Activated effector memory CD4-positive, alpha-beta T cell treated with anti-CD3 and anti-CD28 coated beads, Interleukin-2, amount 50 U/mL, for 16 hours (primary cell): ENCODE measurements around the gene SYNDIG1.

Experiments
- DNase-seq: peaks from one replicate; pipeline ENCODE4 v3.0.0-alpha.2; 2020

The SYNDIG1 gene

DNA sequence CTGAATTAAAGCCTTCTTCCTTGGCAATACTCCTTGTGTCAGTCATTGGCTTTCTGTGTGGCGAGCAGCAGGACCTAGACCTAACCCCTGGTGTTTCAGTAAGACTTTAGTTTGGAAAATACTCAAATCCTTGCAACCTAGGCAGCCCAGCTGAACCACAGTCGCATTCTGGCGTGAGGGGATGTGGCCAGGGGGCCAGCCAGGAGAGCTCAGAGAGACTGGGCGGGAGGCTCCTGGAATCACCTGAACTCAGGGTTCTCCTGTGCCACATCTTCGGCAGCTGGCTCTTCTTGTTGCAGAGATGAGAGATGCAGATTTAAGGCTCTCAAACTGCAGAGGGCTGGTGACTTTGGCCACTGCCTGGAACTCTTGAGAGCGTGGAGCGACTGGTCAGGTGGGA, 102.7 kb downstream of the SYNDIG1 start:
- no peak for DNase-seq

DNA sequence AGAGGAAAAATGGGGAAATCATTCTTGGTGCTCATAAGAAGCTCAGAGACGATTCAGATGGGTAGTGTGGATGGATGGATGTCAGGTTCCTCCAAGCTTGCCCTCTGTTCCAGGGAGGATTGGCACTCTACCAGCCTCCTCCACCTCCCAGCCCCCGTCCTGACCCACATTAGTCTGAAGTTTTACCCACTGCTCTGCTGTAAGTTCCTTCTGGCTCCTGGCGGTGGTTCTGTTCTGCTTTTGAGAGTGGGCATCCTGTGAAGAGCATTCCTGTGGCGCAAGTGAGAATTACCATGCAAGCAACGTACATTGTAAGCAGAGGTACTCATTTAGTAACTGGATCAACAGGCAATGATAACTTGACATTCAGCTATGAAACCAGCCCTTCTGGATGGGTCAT, 103.4 kb downstream of the SYNDIG1 start:
- DNase-seq = no peak

DNA sequence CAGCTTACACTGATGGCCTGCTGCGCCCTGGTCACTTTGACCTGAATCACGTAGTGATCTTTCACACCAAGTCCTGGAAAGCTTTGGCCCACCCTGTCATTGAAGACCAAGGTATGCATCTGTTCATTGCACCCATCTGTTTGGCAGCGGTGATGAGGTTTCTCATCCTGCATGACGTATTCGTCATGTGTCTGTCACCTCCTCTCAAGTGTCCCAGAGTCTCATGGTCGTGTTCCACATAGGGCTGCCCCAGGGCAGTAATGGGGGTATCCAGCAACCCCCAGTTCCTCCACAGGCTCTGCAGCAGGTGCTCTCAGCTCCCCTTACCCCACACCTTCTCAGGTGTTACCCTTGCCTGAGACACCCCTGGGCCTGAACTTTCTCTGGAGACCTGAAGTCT, 104.1 kb downstream of the SYNDIG1 start:
- DNase-seq = no peak

DNA sequence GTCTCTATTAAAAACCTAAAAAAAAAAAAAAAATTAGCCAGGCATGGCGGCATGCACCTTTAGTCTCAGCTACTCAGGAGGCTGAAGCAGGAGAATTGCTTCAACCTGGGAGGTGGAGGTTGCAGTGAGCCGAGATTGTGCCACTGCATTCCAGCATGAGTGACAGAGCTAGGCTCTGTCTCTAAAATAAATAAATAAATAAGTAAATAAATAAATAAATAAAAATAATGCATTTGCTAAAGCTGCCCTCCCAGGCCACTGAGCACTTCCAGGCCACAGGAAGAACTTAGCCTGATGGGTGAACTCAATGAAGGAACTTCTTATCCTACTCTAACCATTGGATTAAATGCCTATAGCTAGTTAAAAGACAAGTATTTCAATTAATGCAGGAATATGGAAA, 104.9 kb downstream of the SYNDIG1 start:
- DNase-seq = no peak

DNA sequence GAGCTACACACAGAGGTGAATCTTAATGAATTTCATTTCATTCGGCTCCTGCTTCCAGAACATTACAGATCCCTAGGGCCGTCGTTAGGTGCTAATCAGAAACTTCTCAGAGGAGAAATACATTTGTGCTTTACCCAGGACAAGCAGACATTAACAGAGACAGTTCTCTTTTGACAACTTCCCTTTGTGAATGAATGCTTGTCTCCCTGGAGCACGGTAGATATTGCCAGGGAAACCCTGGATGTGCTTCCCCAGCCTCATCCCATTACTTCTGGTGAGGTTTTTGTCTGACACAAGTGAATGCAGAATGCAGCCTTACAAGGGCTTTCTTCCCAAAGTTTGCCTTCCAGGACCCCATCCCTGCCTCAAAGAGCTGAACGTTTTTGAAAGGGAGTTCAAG, 105.4 kb downstream of the SYNDIG1 start:
- DNase-seq = no peak

DNA sequence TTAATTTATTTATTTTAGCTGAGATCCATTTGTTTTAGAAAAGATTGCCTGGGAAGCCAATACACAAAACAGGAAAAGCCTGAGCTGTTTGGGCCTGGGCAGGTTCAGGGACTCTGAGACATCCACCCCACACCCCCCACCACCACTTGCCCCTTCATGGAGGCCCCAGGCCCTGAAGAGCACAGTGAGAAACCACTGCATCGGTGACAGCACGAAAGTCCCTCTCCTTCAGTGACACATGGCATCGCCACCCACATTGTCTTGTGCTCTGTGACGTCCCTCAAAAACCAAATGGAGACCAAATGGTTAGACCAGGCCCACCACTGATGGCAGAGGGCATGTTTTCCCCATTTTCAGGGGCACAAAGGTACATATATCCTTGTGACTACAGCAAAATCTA, 106.4 kb downstream of the SYNDIG1 start:
- DNase-seq = no peak

DNA sequence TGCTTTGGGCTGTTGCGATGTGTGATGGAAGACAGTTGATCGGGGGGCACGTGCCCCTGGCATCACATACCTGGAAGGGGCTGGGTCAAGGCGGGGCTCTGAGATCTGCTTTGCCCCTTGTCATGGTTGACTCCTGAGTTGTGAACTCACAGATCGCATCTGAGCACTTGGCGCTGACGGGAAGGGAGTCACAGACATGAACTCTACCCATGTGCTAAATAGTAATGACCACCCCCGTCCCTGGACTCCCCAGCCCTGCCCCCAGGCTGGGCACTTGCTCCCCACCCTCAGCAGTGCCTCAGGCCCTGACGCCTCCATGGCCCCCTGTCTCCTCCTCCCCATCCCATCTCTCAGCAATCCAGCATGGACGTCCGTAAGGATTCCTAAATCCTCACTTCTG, 107.0 kb downstream of the SYNDIG1 start:
- no peak for DNase-seq

DNA sequence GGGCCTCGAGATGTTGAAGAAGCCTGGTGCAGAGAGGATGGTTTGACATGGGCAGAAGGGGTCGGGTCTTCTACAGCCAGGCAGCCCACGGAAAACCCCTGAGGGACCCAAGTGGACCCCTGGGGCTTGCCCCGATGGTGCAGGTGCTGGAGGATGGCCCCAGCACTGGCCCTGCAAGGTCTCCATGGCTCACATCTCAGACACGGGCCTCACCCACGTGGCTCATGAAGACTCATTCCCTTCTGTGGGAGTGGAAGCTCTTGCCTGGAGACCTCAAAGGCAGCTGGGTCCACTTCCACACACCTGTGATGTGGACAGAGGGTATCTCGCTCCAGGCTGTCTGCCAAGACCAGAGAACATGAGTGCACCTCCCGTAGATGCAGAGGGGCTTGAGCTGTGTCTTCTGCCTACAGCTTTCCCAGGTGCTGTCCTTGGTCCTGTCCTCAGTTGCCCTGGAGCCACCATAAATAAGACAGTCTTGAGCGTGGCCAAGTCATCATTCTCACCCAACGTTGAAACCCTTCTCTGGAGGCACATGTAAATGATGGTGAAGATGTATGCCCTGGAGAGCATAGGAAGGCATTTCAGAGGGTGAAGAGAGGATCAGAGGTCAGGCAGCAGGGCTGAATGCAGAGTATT, 108.0 kb downstream of the SYNDIG1 start:
- no peak for DNase-seq

DNA sequence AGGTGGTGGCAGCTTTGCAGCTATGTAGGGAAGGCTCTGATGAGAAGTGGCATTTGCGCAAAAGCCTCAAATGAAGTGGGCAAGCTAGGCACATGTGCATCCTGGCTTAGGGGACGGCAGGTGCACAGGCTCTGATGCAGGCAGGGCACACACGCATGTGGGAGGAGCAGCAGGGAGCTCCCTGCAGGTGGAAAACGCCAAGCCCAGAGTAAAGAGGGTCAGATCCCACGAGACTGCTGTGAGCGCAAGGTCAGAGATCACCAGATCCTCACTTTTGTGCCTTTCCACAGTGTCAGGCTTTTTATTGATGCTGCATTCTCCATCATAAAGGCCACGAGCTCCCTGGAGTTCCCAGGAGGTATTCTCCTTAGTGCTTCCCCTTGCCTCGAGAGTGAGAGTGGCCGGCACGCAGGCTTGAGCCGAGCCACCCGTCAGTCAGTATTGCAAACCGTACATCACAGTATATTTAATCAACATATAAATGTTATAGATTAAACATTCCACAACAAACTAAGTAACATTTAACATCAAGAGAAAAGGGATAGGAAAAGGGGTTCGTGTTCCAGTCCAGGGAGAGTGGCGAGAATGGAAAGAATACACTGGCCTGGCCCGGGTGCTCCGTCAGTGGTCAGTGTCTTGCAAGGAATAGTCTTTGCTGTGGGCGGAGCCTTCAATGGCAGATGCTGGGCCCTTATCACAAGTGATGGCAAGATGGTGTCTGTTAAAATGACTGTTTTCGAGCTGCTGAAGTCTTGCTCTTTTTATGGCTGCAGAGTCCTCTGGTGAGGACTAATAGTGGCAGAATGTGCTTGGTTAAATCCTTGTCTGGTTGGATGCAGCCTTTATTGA, 109.4 kb downstream of the SYNDIG1 start:
- no peak for DNase-seq

DNA sequence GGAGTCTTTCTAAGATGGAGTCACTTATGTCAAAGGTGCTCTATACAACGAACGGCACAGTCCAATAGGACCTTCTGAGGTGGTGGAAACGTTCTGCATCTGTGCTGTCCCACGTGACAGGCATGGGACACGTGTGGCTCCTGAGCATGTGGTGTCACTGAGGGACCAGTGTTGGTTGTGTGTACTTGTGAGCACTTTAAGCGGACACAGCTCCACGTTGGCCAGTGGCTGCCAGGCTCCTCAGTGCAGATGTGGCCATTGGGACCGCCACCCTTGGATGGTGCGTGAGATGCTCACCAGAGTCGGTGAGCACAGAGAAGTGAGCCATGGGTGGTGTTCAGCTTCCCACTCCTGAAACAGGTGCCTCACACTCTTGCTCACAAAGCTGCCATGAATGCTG, 110.0 kb downstream of the SYNDIG1 start:
- no peak for DNase-seq

DNA sequence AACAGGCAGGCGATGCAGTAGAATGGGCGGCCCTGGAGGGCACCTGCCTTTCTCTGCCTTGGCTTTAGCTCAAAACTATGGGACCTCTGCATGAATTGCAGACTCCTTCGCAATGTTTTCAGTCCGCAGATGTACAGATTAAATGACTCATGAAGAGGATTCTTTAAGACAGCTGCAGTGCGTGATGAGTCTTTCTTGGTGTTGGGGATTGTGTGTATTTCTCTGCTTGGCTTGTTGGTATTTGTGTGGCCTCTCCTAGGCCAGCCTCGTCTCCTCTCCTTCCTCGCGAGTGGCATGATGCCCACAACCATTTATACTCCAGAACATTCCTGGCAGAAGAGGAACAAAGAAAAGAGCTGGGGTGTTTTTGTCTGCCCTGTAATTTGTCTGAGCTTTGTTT, 110.6 kb downstream of the SYNDIG1 start:
- DNase-seq = no peak

DNA sequence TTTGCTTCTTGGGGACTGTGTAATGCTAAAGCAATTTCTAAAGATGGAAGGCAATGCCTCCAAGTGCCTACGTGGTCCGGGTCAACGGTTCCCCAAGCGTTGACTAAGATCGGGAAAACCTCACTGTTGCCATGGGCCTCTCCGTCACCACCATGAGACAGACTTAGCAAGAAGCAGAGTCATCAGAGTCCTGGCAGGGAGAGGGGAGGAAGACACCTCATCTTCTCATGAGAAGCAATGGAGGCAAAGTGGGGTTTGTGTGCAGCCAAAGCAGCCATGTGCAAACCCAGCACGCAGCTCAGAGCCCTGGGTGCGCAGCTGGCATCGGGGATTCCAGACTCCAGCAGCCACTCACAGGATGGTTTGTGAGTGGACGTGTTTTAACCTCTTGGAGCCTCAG, 111.4 kb downstream of the SYNDIG1 start:
- DNase-seq = no peak

DNA sequence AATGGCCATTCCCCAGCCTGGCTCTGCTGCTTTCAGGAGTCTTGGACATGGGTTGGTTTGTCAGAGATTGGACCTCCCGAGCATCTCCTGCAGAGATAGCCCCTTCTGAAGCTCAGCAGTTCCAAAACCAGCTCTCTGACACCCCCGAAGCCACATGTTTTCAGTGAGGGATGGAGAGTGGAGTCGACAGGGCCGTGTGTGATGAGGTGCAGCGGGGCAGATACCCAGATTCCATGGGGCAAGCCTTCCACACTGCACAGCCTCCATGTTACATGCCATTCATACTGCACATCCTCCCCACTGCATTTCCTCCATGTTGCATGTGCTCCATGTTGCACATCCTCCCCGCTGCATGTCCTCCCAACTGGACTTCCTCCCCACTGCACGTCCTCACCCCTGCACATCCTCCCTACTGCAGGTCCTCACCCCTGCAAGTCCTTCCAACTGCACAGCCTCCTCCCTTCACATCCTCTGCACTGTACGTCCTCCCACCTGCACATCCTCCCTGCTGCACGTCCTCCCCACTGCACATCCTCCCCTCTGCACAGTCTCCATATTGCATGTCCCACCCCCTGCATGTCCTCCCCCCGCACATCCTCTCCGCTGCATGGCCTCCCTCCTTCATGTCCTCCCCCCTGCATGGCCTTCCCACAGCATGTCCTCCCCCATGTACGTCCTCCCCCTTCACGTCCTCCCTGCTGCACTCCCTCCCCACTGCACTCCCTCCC, 112.2 kb downstream of the SYNDIG1 start:
- DNase-seq = no peak

DNA sequence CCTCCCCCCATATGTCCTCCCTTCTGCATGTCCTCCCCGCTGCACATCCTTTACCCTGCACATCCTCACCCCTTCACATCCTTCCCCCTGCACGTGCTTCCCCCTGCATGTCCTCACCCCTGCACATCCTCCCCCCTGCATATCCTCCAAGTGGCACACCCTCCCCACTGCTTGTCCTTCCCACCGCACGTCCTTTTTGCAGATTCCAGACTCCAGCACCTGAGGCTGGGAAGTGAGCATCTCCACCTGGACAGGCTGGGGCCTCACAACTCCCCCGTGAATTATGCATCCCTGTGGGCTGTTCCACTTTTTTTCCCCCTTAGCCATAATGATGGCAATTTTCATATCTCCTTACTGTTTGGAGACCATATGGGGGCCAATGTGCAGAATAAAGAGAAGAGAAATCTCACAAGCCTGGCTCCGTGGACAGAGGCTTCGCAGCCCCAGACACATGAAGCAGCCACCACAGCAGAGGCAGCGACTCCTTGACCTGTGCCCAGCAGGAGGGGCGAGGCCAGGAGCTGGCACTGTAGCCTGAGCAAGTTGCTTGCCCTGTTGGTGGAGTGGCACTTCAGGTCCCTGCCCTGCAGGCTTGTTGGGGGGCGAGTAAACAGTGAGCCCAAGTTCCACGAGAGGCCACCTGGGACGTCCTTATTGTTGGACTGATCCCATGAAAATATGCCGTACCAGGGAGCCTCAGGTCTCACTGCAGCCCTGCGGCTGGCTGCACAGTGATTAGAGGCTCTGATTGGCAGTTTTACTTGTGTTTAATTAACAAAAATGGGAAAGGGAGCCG, 113.1 kb downstream of the SYNDIG1 start:
- DNase-seq = no peak

DNA sequence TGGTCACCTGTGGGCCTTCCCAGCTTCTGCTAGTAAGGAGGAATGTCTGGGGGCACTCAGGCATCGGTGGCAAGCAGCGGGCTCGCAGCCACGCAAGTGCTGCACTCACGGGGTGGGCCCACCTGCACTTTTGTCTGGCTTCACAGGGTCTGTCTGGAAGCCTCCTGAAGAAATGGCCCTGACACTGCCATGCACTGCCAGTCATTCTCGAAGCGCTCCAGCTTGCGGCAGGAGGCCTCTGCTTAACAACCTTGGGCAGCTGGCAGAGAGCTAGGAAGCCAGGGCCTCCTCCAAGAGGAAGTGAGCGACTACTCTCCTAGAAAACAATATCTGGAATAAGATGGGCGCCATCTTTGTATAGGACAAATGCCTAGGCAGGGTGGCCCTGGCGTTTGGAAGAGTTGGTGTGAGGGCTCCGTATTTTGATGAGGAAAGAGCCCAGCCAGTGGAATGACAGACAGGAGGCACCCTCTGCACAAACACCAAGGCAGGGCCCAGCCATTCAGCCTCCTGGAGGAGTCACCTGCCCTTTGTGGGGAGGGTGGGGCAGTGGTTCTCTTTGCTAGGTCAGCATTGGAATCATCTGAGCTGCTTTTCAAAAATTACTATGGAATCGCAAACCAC, 113.9 kb downstream of the SYNDIG1 start:
- no peak for DNase-seq

DNA sequence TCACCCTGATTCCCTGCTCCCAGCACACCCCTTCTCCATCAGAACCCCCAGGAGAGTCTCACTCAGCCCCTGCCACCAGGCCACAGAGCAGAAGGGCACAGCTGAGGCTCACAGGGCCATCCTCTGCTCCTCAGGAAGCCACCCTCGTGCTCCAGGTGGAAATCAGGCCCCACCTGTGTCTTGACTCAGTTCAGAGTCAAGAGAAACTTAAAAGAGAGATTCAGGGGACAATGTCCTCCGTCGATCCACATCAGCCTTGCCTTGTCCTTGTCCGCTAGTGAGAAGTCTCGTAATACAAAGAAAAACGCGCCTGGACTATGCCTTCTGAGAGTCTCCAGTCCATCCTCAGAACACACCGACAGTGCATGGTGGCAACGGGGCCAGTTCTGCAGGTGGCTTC, 114.6 kb downstream of the SYNDIG1 start:
- no peak for DNase-seq

DNA sequence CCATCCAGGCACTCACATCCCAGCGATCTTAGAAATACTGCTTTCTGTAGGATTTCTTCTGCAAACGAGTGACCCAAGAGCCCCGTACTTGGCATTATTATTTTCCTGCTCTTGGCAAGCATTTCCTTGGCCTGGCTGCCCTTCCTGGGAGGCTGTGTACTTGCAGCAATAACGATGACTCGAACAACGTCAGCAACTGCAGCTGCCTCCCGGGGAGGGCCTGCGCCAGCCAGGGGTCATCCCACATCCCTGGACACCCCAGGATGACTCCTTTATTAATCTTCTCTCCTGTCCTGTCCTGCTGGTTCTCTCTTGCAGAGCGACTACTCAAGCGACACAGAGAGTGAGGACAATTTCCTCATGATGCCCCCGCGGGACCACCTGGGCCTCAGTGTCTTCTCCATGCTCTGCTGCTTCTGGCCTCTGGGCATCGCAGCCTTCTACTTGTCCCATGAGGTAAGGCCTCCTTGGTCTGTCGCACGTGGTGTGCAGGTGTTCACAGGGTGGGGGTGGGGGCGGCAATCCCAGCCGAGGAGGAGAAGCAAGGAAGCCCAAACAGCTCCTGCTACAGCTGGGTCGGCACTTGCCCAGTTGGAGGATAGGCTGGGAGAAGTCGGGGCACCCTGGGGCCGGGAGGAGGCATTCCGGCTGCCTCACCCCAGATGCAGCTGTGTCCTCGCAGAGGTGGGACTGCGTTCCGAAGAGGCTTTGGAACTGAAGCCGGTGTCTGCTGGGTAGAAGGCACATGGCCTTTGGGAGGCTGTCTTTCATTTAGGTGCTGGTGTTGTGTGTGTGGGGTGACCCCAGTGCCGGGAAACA, 115.3 kb downstream of the SYNDIG1 start:
- DNase-seq = no peak

DNA sequence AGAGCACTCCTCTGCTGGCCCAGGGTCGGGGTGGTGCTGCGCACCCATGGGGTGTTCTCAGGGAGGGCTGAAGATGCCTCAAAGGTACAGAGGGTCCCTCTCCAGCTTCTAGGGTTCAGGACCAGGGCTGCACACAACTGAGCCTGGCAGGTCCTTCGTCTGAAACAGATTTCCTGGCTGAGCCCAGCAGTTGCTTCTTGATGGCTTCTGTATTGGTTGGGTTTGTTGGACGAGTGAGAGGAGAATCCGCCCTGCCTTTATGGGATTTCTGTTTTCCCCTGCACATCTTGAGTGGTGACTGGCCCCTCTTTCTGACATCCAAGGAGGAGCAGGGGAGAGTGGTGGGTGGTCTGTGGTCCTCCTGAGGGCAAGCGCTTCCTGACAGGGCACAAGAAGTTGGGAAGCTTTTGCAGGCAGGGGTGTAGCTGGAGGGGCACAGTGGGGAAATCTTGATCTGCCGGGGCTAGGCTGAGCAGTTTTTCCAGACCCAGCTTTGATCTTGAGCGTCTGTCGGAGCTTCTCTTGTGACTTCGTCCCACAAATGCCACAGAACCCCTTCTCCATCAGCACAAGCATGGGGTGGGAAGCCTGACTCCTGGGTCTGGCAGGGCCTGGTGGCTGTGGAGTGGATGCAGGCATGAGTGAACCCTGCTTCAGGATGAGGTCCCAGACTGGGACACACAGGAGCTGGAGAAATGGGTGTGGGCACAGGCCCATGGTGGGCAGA, 116.5 kb downstream of the SYNDIG1 start:
- DNase-seq = peak; percentile 24

DNA sequence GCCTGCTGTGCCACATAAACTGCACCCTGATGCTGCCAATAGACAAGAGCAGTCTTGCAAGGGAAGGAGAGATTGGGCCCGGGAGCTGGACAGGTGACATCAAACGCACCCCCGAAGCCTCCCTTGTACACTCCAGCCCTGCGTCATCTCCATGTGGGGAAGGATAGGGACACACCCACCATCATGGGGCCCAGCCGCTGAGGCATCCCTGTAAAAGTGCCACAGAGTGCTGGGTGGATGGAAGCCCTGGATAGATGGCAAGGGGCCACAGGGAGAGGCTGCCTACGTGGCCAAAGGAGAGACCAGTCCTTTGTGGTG, 117.1 kb downstream of the SYNDIG1 start:
- DNase-seq = no peak

DNA sequence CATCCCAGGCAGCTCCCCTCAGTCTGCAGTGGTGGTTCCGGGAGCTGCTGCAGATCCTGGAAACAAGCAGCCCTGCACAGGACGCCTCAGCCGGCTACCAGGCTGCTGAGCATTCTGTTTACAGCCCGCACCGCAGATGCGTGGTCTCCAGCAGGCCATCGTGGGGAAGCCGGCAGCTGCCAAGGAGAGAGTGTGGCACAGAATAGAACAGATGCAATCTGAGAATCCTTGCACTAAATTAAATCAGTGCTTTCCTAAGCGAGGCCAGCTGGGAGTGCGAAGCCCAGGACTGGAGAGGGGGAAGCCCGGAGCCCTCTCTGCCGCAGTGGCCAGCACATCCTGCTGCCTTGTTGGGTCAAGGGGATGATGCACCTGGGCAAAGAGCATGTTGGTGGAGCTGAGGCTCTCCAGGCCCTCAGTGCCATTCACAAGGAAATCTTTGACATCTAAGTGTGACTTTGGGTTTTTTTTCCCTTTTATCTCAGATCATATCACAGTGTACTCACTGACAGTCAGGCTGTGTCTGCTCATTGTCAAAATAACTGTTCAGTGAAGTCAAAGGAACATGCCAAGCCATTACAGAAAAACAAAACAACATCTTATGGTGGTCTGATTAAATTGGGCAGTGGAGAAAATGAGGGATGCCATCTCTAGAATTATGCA, 118.1 kb downstream of the SYNDIG1 start:
- DNase-seq = no peak
